Neural cell (in vitro differentiated cells): ENCODE data around the gene OR56A4.

ENCODE experiments used
- EP300 ChIP-seq: fragments of 450-650 bp; conservative IDR thresholded peaks from 2 replicates; pipeline ENCODE4 v1.6.1; 2014; ENCODE audit warnings: antibody characterized with exemption, mild to moderate bottlenecking, moderate library complexity; ENCODE audit not compliant: poor library complexity, severe bottlenecking
- EZH2 ChIP-seq: fragments of 200-600, 300-800 bp; shearing (Covaris generic), sonication (generic); IDR thresholded peaks from 2 replicates; pipeline ENCODE4 v1.6.1; 2014; ENCODE audit warnings: antibody characterized with exemption, low read length, borderline replicate concordance, mild to moderate bottlenecking; ENCODE audit not compliant: insufficient read depth, poor library complexity, severe bottlenecking
- POLR2AphosphoS5 ChIP-seq: IDR thresholded peaks from 2 replicates; pipeline ENCODE4 v1.6.1; 2012
- TF ChIP-seq, protein P1 (sequence below): fragments of 450-650 bp; IDR thresholded peaks from 2 replicates; pipeline ENCODE4 v1.5.1; 2014; ENCODE audit warnings: antibody characterized with exemption, mild to moderate bottlenecking, moderate library complexity; ENCODE audit not compliant: poor library complexity, severe bottlenecking

DNA sequence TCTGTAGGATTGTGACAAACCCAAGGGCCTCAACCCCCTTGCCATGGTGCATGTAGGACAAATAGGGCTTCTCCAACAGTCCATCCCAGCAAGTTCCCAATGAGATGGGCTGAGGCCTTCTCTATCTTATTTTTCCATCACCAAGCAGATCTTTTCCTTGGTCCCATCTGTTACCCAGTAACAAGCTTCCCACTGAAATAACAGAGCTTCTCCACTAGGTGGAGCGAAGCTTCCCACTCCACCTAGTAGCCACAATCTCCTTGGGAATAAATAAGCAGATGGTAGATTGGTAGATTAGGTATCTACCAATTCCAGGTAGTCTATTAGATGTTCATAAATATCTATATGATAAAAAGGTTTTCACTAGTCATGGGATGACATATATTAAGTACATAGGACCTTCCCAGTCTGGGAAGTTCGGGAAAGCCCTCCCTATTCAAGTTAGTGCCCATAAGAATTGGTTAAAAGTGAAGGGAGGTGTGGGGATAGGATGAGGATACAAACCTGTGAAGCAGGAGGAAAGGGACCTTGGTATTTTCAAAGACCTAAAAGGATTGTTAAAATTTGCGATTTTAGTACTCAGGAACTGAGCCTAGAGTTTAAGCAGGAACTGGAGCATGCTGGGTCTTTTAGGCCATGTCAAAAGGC is 14.0 kb downstream of the OR56A4 start:
- TF ChIP-seq, protein P1, sequence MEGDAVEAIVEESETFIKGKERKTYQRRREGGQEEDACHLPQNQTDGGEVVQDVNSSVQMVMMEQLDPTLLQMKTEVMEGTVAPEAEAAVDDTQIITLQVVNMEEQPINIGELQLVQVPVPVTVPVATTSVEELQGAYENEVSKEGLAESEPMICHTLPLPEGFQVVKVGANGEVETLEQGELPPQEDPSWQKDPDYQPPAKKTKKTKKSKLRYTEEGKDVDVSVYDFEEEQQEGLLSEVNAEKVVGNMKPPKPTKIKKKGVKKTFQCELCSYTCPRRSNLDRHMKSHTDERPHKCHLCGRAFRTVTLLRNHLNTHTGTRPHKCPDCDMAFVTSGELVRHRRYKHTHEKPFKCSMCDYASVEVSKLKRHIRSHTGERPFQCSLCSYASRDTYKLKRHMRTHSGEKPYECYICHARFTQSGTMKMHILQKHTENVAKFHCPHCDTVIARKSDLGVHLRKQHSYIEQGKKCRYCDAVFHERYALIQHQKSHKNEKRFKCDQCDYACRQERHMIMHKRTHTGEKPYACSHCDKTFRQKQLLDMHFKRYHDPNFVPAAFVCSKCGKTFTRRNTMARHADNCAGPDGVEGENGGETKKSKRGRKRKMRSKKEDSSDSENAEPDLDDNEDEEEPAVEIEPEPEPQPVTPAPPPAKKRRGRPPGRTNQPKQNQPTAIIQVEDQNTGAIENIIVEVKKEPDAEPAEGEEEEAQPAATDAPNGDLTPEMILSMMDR: peak; percentile 38
- TF ChIP-seq EP300 (no peak), POLR2AphosphoS5 (no peak), EZH2 (no peak)
